GM12865 (cell line): Measurements from ENCODE around the gene CNNM2.
"Not testable (repeated sequence)": the region's sequence is repeated elsewhere in the genome, so short reads cannot be mapped to it uniquely, and the experiment has no call there.

ENCODE experiments used
- DNase-seq: peaks from one replicate; pipeline ENCODE4 v3.0.0; 2010; ENCODE audit warnings: low read depth
- H3K4me3 ChIP-seq: 2 replicates; pipeline ENCODE4 v1.5.1; 2011; ENCODE audit warnings: mild to moderate bottlenecking, low read depth, low read length, control low read depth
- CTCF ChIP-seq: IDR thresholded peaks from 2 replicates; pipeline ENCODE4 v1.5.1; 2011; ENCODE audit warnings: low read length, control low read depth, low read depth, inconsistent platforms; ENCODE audit not compliant: insufficient read depth; ENCODE audit errors: missing control alignments

The CNNM2 gene

GRCh38 chr10:102964713-102965112 lies 46.6 kb downstream of the CNNM2 start:
- no peak for TF ChIP-seq CTCF
- no peak for DNase-seq
- no peak overlapping the region for H3K4me3 ChIP-seq

- TF ChIP-seq CTCF = no peak
- DNase-seq = no peak
- no peak overlapping the region for H3K4me3 ChIP-seq
Observed at GRCh38 chr10:102965311-102965851, 47.3 kb downstream of the CNNM2 start.

GRCh38 chr10:102967123-102967522 lies 49.0 kb downstream of the CNNM2 start:
- no peak for TF ChIP-seq CTCF
- no peak overlapping the region for H3K4me3 ChIP-seq
- no peak for DNase-seq

GRCh38 chr10:102970562-102971340 lies 52.7 kb downstream of the CNNM2 start:
- no peak for DNase-seq
- no peak for TF ChIP-seq CTCF
- H3K4me3 ChIP-seq = no peak overlapping the region

GRCh38 chr10:102975483-102976379 lies 57.6 kb downstream of the CNNM2 start:
- DNase-seq = no peak
- TF ChIP-seq CTCF = no peak
- no peak overlapping the region for H3K4me3 ChIP-seq

- not testable (repeated sequence) for H3K4me3 ChIP-seq, DNase-seq
Observed at GRCh38 chr10:102976380-102976726, 58.3 kb downstream of the CNNM2 start.

GRCh38 chr10:102982296-102982695 lies 64.2 kb downstream of the CNNM2 start:
- TF ChIP-seq CTCF = no peak
- H3K4me3 ChIP-seq = no peak overlapping the region
- no peak for DNase-seq
